ENCODE data around the gene RASGRP4. TPM values are rescaled to one million over a fixed set of nuclear protein-coding genes. Genes with fewer than 3 reads are reported as not detected.

The RASGRP4 gene
- polyA plus RNA-seq, 4 donors = 0.22 to 1.0 (median 0.84) TPM

DNA sequence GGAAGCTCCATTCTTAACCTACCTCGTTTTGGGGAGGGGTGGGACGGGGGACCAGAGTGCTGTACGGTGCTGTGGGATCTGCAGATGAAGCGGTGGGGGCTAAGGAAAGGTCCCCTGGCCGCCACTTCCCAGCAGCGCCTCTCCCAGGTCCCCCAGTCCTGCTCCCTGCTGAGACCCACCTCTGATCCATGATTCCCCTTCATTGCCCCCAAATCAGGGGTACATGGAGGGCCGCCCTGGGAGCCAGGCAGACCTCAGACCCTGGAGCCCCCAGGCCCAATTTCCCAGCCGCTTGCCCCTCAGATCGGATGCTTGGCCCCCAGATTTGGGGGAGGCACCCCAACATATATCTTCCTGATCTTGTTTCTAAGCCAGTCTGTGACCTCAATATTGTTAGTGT lies 26.9 kb downstream of the RASGRP4 start:
- FAIRE-seq = no peak
- H3K4me3 ChIP-seq (ENCODE audit: low read depth in 1 of 3, low read length in 3 of 3) = no peak overlapping the region
- no peak overlapping the region for H3K27ac ChIP-seq (ENCODE audit: low read depth in 1 of 3, low read length in 2 of 3)
- H3K27me3 ChIP-seq (ENCODE audit: control insufficient read depth in 3 of 3, insufficient read depth in 3 of 3, low read length in 3 of 3) = peaks cover 2 to 37% (median 11%) of the 10 kb centered on the region in 3 donors
- 54 to 66% (median 62%) methylated on average over 9 of the region's 9 CpGs for WGBS, 3 donors
- no peak for DNase-seq
- no peaks in the 10 kb centered on the region for H3K36me3 ChIP-seq (ENCODE audit: control insufficient read depth in 3 of 3, insufficient read depth in 2 of 3, low read depth in 1 of 3, low read length in 3 of 3)
- H3K4me1 ChIP-seq (ENCODE audit: control insufficient read depth in 3 of 3, insufficient read depth in 2 of 3, low read depth in 1 of 3, low read length in 2 of 3) = peaks cover 0 to 14% (median 0%) of the 10 kb centered on the region in 3 donors
- H3K9me3 ChIP-seq (ENCODE audit: control insufficient read depth in 2 of 2, insufficient read depth in 1 of 2, low read depth in 1 of 2, low read length in 1 of 2) = no peaks in the 10 kb centered on the region

DNA sequence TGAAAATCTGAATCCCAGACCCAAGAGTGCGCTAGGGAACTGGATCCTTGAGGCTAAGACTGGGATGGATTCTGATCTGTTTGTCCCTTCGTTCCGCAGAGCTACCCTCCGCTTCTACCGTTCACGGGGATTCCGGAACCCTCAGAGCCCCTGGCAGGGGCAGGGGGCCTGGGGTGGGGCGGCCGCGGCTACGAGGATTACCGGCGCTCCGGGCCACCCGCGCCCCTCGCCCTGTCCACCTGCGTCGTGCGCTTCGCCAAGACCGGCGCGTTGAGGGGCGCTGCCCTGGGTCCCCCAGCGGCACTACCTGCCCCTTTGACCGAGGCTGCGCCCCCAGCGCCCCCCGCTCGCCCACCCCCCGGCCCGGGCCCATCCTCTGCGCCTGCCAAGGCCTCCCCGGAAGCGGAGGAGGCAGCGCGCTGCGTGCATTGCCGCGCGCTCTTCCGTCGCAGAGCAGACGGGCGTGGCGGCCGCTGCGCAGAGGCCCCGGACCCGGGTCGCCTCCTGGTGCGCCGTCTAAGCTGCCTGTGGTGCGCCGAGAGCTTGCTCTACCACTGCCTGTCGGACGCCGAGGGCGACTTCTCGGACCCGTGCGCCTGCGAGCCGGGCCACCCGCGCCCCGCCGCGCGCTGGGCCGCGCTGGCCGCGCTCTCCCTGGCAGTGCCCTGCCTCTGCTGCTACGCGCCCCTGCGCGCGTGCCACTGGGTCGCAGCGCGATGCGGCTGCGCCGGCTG lies 30.5 kb downstream of the RASGRP4 start:
- Histone ChIP-seq H3K4me1 (ENCODE audit: control insufficient read depth in 3 of 3, insufficient read depth in 2 of 3, low read depth in 1 of 3, low read length in 2 of 3) (peaks cover 0 to 34% (median 0%) of the 10 kb centered on the region in 3 donors), H3K4me3 (ENCODE audit: low read depth in 1 of 3, low read length in 3 of 3) (peak overlapping the region in 2 of 3 donors; percentile 17 to 49), H3K9me3 (ENCODE audit: control insufficient read depth in 2 of 2, insufficient read depth in 1 of 2, low read depth in 1 of 2, low read length in 1 of 2) (no peaks in the 10 kb centered on the region), H3K36me3 (ENCODE audit: control insufficient read depth in 3 of 3, insufficient read depth in 2 of 3, low read depth in 1 of 3, low read length in 3 of 3) (no peaks in the 10 kb centered on the region), H3K27ac (ENCODE audit: low read depth in 1 of 3, low read length in 2 of 3) (peak overlapping the region in 1 of 3 donors; percentile 39), H3K27me3 (ENCODE audit: control insufficient read depth in 3 of 3, insufficient read depth in 3 of 3, low read length in 3 of 3) (peaks cover 2 to 43% (median 12%) of the 10 kb centered on the region in 3 donors)
- 6 to 12% (median 6%) methylated on average over 55 to 86 of the region's 86 CpGs for WGBS, 3 donors
- no peak for FAIRE-seq
- DNase-seq = peak; percentile 33 to 72

DNA sequence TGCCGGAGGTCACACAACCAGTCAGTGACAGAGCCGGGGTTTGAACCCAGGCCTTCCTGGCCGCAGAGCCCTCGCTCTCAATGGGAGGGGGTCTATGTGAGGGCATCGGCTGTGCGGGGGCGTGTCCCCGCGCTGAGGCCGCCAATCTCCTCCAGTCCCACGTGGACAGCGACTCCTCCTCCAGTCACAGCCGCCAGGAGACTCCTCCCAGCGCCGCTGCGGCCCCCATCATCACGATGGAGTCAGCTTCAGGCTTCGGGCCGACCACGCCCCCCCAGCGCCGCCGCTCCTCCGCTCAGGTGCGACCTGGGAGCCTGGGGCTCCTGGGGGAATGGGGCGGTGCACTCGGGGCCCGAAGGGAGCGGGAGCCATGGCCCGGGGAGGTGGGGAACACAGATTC lies 31.5 kb downstream of the RASGRP4 start:
- H3K27me3 ChIP-seq (ENCODE audit: control insufficient read depth in 3 of 3, insufficient read depth in 3 of 3, low read length in 3 of 3) = peaks cover 2 to 48% (median 12%) of the 10 kb centered on the region in 3 donors
- H3K27ac ChIP-seq (ENCODE audit: low read depth in 1 of 3, low read length in 2 of 3) = peak overlapping the region in 1 of 3 donors; percentile 39
- H3K4me3 ChIP-seq (ENCODE audit: low read depth in 1 of 3, low read length in 3 of 3) = peak overlapping the region in 1 of 3 donors; percentile 17
- DNase-seq (peak; percentile 38 to 89), FAIRE-seq (no peak)
- H3K9me3 ChIP-seq (ENCODE audit: control insufficient read depth in 2 of 2, insufficient read depth in 1 of 2, low read depth in 1 of 2, low read length in 1 of 2) = no peaks in the 10 kb centered on the region
- WGBS, 3 donors = 6% methylated on average over 30 of the region's 30 CpGs
- H3K4me1 ChIP-seq (ENCODE audit: control insufficient read depth in 3 of 3, insufficient read depth in 2 of 3, low read depth in 1 of 3, low read length in 2 of 3) = peaks cover 0 to 34% (median 0%) of the 10 kb centered on the region in 3 donors
- H3K36me3 ChIP-seq (ENCODE audit: control insufficient read depth in 3 of 3, insufficient read depth in 2 of 3, low read depth in 1 of 3, low read length in 3 of 3) = no peaks in the 10 kb centered on the region

DNA sequence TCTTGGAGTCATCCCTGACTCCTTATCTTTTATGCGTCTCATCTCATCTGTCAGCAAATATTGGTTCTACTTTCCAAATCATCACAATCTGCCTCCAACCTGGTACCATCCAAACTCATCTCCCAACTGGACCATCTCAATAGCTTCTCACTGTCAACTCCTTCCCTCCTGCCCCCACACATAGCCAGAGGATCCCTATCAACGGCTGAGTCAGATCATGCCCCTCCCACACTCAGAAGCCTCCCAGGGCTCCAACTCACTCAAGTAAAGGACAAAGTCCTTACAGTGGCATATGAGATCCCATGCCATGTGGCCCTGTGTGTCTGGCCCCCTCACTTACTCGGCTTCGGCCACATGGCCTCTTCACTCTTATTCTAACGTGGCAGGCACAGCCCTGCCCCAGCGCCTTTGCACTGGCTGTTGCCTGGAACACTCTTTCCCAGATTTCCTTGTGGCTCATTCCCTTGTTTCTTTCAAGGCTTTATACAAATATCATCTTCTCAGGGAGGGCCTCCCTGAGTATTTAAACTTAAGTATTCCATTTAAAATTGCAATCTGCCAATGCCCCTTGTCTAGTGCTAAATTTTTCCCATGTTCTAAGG lies 33.2 kb downstream of the RASGRP4 start:
- H3K9me3 ChIP-seq (ENCODE audit: control insufficient read depth in 2 of 2, insufficient read depth in 1 of 2, low read depth in 1 of 2, low read length in 1 of 2) = no peaks in the 10 kb centered on the region
- H3K27ac ChIP-seq (ENCODE audit: low read depth in 1 of 3, low read length in 2 of 3) = peak overlapping the region in 1 of 3 donors; percentile 66
- peaks cover 2 to 55% (median 12%) of the 10 kb centered on the region in 3 donors for H3K27me3 ChIP-seq (ENCODE audit: control insufficient read depth in 3 of 3, insufficient read depth in 3 of 3, low read length in 3 of 3)
- no peak overlapping the region for H3K4me3 ChIP-seq (ENCODE audit: low read depth in 1 of 3, low read length in 3 of 3)
- WGBS, 3 donors = 32 to 57% (median 48%) methylated on average over 6 of the region's 6 CpGs
- peaks cover 0 to 46% (median 9%) of the 10 kb centered on the region in 3 donors for H3K4me1 ChIP-seq (ENCODE audit: control insufficient read depth in 3 of 3, insufficient read depth in 2 of 3, low read depth in 1 of 3, low read length in 2 of 3)
- H3K36me3 ChIP-seq (ENCODE audit: control insufficient read depth in 3 of 3, insufficient read depth in 2 of 3, low read depth in 1 of 3, low read length in 3 of 3) = no peaks in the 10 kb centered on the region
- no peak for FAIRE-seq
- DNase-seq = peak; percentile 87 to 92

DNA sequence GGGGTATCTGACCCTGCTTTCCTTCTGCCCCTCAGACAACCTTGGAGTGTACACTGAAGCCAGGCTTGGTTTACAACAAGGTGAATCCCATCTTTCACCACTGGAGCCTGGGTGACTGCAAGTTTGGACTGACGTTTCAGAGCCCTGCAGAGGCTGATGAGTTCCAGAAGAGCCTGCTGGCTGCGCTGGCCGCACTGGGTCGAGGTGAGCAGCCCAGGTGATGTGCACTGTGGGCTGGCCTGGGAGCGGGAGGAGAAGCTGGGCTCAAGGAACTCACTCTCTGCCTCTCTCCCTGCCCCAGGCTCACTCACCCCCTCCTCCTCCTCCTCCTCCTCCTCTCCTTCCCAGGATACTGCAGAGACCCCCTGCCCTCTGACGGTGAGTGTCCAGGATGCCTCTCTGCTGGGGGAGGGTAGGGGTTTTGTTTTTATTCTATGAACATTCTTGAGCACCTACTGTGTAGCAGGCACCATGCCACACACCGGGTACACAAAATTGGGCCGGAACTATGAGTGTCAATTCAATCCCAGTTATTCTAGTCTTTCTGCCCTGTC lies 34.0 kb downstream of the RASGRP4 start:
- no peak overlapping the region for H3K4me3 ChIP-seq (ENCODE audit: low read depth in 1 of 3, low read length in 3 of 3)
- peak overlapping the region in 1 of 3 donors; percentile 8 for H3K27ac ChIP-seq (ENCODE audit: low read depth in 1 of 3, low read length in 2 of 3)
- peaks cover 0 to 54% (median 9%) of the 10 kb centered on the region in 3 donors for H3K4me1 ChIP-seq (ENCODE audit: control insufficient read depth in 3 of 3, insufficient read depth in 2 of 3, low read depth in 1 of 3, low read length in 2 of 3)
- no peak for FAIRE-seq
- H3K36me3 ChIP-seq (ENCODE audit: control insufficient read depth in 3 of 3, insufficient read depth in 2 of 3, low read depth in 1 of 3, low read length in 3 of 3) = no peaks in the 10 kb centered on the region
- no peaks in the 10 kb centered on the region for H3K9me3 ChIP-seq (ENCODE audit: control insufficient read depth in 2 of 2, insufficient read depth in 1 of 2, low read depth in 1 of 2, low read length in 1 of 2)
- H3K27me3 ChIP-seq (ENCODE audit: control insufficient read depth in 3 of 3, insufficient read depth in 3 of 3, low read length in 3 of 3) = peaks cover 2 to 54% (median 10%) of the 10 kb centered on the region in 3 donors
- WGBS, 3 donors = 61 to 68% (median 63%) methylated on average over 8 of the region's 8 CpGs
- no peak for DNase-seq

DNA sequence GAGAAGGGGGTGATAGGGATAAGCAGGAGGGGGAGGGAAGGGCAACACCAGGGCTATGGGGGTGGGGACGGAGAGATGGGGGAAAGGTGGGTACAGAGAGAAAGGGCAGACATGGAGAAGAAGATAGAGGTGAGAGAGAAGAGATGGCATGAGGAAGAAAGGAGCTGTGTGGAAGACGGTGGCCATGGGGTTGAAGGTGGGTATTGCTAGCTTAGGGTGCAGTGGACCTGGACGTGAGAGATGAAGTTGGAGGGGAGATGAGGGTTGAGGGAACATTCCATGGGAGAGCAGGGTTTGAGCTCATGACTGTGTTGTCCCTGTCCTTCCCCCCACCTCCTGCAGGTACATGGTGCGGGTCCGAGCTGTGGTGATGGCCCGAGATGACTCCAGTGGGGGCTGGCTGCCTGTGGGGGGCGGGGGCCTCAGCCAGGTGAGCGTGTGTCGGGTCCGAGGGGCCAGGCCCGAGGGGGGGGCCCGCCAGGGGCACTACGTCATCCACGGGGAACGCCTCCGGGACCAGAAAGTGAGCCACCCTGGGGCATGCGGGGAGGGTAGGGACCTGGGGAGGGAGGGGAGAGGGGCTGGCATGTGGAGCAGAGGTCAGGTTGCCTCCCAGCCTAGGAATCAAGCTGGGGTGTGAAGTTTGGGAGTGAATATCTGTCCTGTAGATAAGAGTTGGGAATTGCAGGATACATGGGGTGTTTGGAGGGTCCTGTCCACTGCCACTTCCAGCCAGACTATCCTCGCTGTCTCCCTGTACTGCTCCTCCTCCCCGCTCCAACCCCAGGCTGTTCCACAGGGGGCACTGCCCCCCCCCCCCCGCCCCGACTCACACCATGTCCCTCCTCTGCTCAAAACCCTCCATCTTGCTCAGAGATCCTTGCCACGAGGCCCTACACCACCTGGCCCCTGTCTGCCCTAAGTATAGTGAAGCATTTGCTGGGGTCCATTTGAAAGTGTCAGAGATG lies 35.8 kb downstream of the RASGRP4 start:
- H3K4me1 ChIP-seq (ENCODE audit: control insufficient read depth in 3 of 3, insufficient read depth in 2 of 3, low read depth in 1 of 3, low read length in 2 of 3) = peaks cover 2 to 61% (median 12%) of the 10 kb centered on the region in 3 donors
- H3K27me3 ChIP-seq (ENCODE audit: control insufficient read depth in 3 of 3, insufficient read depth in 3 of 3, low read length in 3 of 3) = peaks cover 0 to 59% (median 8%) of the 10 kb centered on the region in 3 donors

DNA sequence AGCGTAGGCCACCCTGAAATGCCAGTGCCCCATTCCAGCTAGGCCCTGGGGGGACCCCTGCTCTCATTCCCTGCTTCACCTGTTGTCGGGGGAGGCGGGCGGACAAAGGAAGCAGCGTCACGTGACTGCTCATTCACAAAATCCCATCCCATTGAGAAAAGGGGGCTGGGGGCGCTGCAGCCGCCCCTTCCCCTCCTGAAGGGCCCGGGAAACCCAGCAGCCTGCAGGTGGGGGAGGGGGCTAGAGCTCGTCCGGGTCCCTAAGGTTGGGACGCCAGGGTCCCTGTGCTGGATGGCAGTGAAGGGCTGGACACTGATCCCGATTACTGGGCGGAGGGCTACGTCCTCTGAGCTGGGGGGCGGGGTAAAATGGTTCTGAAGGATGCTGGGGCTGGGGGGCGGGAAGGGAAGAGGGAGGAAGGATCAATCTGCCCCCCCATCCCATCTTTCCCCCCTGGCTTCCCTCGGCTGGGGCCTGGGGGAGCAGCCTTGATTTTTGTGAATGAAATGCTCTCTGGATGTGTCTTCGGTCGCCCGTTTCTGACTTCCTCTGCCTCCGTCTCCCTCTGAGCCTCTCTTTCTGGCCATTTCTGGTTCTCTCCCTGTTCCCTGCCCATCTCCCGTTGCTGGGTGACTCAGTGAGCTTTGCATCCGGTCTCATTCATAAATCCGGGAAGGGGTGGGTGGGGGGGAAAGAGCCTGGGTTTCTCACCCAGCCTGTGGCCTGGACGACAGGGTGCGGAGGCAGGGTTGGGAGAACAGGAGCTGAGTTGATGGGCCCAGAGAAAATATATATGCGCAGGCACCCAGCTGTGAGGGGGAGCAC lies 36.7 kb downstream of the RASGRP4 start:
- Histone ChIP-seq H3K36me3 (ENCODE audit: control insufficient read depth in 3 of 3, insufficient read depth in 2 of 3, low read depth in 1 of 3, low read length in 3 of 3) (peaks cover 0 to 17% (median 0%) of the 10 kb centered on the region in 3 donors), H3K4me1 (ENCODE audit: control insufficient read depth in 3 of 3, insufficient read depth in 2 of 3, low read depth in 1 of 3, low read length in 2 of 3) (peaks cover 2 to 53% (median 12%) of the 10 kb centered on the region in 3 donors), H3K4me3 (ENCODE audit: low read depth in 1 of 3, low read length in 3 of 3) (peak overlapping the region in 2 of 3 donors; percentile 42 to 64), H3K27ac (ENCODE audit: low read depth in 1 of 3, low read length in 2 of 3) (peak overlapping the region; percentile 15 to 88 (median 39)), H3K9me3 (ENCODE audit: control insufficient read depth in 2 of 2, insufficient read depth in 1 of 2, low read depth in 1 of 2, low read length in 1 of 2) (no peaks in the 10 kb centered on the region), H3K27me3 (ENCODE audit: control insufficient read depth in 3 of 3, insufficient read depth in 3 of 3, low read length in 3 of 3) (peaks cover 0 to 54% (median 2%) of the 10 kb centered on the region in 3 donors)
- FAIRE-seq (no peak), DNase-seq (peak in 1 of 2 donors; percentile 20)
- WGBS, 3 donors = 7 to 8% (median 7%) methylated on average over 25 to 28 of the region's 28 CpGs

More for the DNA sequence above, 35.8 kb downstream of the RASGRP4 start:
- H3K4me3 ChIP-seq (ENCODE audit: low read depth in 1 of 3, low read length in 3 of 3) = peak overlapping the region in 1 of 3 donors; percentile 64
- no peaks in the 10 kb centered on the region for H3K9me3 ChIP-seq (ENCODE audit: control insufficient read depth in 2 of 2, insufficient read depth in 1 of 2, low read depth in 1 of 2, low read length in 1 of 2)
- no peak for FAIRE-seq
- WGBS, 3 donors = 42 to 57% (median 46%) methylated on average over 19 to 22 of the region's 22 CpGs
- DNase-seq = no peak
- H3K27ac ChIP-seq (ENCODE audit: low read depth in 1 of 3, low read length in 2 of 3) = no peak overlapping the region
- H3K36me3 ChIP-seq (ENCODE audit: control insufficient read depth in 3 of 3, insufficient read depth in 2 of 3, low read depth in 1 of 3, low read length in 3 of 3) = peaks cover 0 to 8% (median 0%) of the 10 kb centered on the region in 3 donors

All from small intestine (tissue), 7 donors.